ENCODE data around the gene TMEM121.
"Not testable (repeated sequence)": the region's sequence is repeated elsewhere in the genome, so short reads cannot be mapped to it uniquely, and the experiment has no call there.

Gene TMEM121

GRCh38 chr14:105547072-105547471 is 20.7 kb downstream of the TMEM121 start:
- DNase-seq (ENCODE audit: low read depth in 2 of 2): not testable (repeated sequence)

- DNase-seq (ENCODE audit: low read depth in 2 of 2): no peak
Observed at GRCh38 chr14:105547741-105548169, 21.4 kb downstream of the TMEM121 start.

- no peak for DNase-seq (ENCODE audit: low read depth in 2 of 2)
Observed at GRCh38 chr14:105549481-105549880, 23.1 kb downstream of the TMEM121 start.

- DNase-seq (ENCODE audit: low read depth in 2 of 2): no peak
Observed at GRCh38 chr14:105554022-105554421, 27.6 kb downstream of the TMEM121 start.

- DNase-seq (ENCODE audit: low read depth in 2 of 2): no peak
Observed at GRCh38 chr14:105554523-105554922, 28.1 kb downstream of the TMEM121 start.

GRCh38 chr14:105557671-105558070 is 31.3 kb downstream of the TMEM121 start:
- DNase-seq (ENCODE audit: low read depth in 2 of 2): not testable (repeated sequence)

GRCh38 chr14:105558449-105559154 is 32.2 kb downstream of the TMEM121 start:
- not testable (repeated sequence) for DNase-seq (ENCODE audit: low read depth in 2 of 2)

GRCh38 chr14:105559384-105560047 is 33.1 kb downstream of the TMEM121 start:
- not testable (repeated sequence) for DNase-seq (ENCODE audit: low read depth in 2 of 2)

- not testable (repeated sequence) for DNase-seq (ENCODE audit: low read depth in 2 of 2)
Observed at GRCh38 chr14:105560048-105560669, 33.8 kb downstream of the TMEM121 start.

GRCh38 chr14:105561345-105561744 is 35.0 kb downstream of the TMEM121 start:
- DNase-seq (ENCODE audit: low read depth in 2 of 2): not testable (repeated sequence)

GRCh38 chr14:105562713-105563346 is 36.4 kb downstream of the TMEM121 start:
- DNase-seq (ENCODE audit: low read depth in 2 of 2): no peak

GRCh38 chr14:105563347-105563737 is 37.0 kb downstream of the TMEM121 start:
- DNase-seq (ENCODE audit: low read depth in 2 of 2): no peak

- not testable (repeated sequence) for DNase-seq (ENCODE audit: low read depth in 2 of 2)
Observed at GRCh38 chr14:105564536-105564935, 38.2 kb downstream of the TMEM121 start.

GRCh38 chr14:105565185-105565919 is 39.0 kb downstream of the TMEM121 start:
- not testable (repeated sequence) for DNase-seq (ENCODE audit: low read depth in 2 of 2)

GRCh38 chr14:105566248-105567163 is 40.1 kb downstream of the TMEM121 start:
- DNase-seq (ENCODE audit: low read depth in 2 of 2): not testable (repeated sequence)

GRCh38 chr14:105567164-105568103 is 41.1 kb downstream of the TMEM121 start:
- DNase-seq (ENCODE audit: low read depth in 2 of 2): not testable (repeated sequence)

GRCh38 chr14:105568140-105568843 is 41.9 kb downstream of the TMEM121 start:
- not testable (repeated sequence) for DNase-seq (ENCODE audit: low read depth in 2 of 2)
